GM18502 (cell line): ENCODE results near the gene COL1A2.

Experiments used
- ATAC-seq: cut with Tn5 transposase; IDR thresholded peaks from one replicate; pipeline ENCODE4 v1.9.1; 2021; ENCODE audit warnings: mild to moderate bottlenecking; ENCODE audit not compliant: unreplicated experiment, poor library complexity

The COL1A2 gene

DNA sequence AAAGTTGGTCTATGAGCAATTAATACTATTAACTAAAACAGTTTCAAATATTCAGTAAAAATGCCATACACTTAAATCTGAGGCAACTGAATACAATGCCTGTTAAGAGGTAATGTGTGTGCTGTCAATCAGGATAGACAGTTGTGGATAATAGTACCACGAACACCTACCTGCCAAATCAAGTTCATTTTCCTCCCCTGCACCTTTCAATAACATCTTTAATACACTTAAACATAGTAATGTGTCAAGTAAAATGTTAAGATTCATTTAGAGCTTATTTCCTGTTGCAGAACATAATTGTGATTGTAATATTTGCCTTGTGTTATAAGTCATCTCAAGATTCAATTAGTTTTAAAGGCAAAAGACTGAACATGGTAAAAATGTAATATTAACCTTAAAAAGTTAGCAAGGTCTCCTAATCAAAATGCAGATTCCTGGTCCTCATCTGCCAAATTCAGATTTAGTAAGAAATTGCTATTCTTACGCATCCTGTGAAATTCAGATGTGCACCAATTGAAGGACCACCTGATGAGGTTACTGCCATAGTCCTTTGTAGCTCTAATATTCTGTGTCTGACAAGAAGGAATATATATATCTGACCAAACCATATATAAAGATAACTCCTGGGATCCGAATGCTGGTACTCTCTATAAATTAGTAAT, 37.1 kb downstream of the COL1A2 start:
- no peak for ATAC-seq

DNA sequence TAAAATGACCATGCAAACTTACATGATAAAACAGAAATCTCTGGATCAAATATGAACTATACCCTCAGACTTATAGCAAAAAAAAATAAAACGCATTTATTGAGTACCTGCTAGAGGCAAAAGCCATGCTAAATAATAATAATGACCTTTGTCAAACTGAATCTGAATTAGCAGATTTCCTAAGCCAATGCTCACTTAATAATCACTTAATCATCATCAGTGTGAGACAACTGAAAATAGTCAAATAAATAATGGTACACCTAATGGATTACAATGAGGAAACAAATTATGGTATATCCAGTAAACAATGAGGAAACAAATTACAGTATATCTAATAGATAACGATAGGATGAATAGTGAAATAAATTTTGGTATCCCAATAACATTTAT, 37.6 kb downstream of the COL1A2 start:
- no peak for ATAC-seq

DNA sequence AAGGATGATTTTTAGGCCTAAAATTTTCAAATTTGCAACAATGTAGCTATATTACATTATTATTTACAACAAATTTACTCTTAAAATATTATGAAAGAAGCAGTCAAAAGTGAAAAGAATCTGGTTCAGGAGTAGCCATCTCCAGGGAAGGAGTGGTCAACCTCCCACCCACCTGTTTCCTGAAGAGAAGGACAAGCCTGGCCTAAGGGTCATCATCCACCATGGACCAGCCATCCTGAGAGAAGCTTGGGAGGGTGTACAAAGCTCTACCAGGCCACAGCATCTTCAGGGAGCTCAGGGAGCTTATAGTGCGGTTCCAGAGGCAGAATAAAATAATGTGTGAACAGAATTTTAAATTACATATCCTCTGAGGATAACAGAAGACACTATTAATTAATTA, 38.1 kb downstream of the COL1A2 start:
- ATAC-seq, result no peak

DNA sequence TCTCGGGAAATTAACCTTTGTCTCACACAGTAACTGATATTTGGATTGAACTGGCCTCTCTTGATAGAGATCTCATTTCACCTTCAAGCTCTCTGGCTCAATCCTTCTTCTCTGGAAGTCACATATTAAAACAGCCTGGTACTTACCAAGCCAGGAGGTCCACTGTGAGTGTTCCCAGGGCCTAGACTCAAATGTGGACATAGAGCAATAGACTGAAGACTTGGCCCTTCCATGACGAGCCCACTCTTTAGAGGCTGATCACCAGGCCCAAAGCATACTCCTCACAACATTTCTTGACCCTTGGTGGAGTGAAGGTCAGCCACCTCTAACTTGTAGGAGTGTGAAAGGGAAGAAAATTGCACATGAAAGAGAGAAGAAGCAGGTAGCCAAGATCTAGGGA, 38.5 kb downstream of the COL1A2 start:
- ATAC-seq, result no peak

DNA sequence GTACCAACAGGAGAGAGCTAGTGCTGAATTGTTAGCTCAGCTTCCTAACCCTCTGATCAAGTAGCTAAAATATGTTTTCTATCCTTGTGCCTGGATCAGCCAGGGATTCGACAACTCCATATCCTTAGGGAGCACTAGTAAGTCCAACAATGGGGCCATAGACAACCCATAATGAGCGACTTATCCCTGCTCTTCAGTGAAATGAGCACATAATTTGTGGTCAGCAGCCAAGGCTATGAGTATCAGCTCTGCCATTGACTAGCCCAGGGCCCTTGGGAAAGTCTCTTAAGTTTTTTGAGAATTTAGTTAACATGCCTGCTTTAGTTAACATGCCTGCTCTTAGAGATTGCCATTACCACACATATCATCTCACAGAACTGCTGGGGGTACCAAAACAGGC, 39.3 kb downstream of the COL1A2 start:
- ATAC-seq, result no peak

DNA sequence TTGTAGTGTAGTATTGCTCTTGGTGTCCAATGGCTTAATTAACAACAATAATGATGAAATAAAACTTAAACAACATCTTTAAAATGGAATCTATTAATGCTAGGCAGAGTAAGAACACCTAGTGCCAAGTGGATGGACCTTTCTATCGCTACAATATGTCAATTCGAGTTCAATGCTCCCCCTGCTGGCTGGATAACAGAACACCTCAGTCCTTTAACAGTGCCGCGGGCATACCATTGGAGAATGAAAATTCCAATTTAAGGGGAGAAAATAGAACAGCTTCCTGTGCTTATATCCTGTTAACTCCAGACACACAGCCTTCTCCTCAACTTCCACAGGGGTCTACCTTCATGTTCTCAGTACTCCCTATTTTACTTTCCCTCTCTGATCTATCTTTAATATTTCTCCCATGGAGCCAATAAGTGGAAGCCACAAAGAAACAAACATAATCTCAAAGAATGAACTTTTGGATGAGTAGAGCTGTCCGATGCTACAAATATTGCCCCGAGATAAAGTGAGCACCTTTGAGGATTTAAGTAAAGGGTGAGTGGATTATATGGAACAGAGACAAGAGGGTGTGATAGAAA, 41.4 kb downstream of the COL1A2 start:
- peak; percentile 92 for ATAC-seq

DNA sequence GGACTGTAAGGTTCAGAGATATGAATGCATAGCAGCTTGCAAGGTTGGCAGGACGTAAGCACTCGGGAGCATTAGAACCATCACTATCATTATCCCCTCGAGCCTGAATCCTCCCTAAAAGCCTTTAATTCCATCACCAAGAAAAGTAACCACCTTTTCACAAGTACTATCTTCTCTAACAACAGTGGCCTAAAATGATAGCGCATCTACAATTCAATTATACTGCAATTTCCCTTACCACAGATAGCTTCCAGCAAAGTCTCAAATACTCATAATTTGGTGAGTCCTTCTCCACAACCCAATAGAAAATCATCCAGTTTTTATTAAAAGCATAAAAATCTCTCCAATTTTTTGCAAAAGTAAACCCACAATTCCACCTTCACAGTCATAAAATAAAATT, 42.0 kb downstream of the COL1A2 start:
- ATAC-seq, result no peak

DNA sequence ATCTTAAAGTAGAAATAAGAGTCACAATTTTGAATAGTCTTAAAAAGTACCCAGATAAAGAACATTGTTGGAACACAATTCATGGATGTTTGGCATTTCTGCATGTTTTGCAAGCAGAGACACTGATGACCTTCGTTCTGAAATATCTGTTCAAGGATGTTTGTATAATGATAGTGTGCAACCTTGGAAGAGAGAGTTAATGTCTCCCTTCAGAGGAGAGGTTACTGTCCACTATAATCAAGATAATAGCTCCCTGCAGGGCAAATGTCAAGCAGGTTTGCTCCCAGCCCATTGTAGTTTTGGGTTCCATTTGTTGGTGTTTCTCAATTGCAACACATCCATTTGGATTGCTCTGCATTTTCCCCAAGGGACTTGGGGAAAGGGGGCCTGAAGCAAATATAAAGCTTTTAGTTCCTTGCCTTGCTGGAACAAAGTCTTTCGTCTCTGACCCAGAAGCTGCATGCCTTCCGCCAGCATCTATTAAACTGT, 45.2 kb downstream of the COL1A2 start:
- no peak for ATAC-seq

DNA sequence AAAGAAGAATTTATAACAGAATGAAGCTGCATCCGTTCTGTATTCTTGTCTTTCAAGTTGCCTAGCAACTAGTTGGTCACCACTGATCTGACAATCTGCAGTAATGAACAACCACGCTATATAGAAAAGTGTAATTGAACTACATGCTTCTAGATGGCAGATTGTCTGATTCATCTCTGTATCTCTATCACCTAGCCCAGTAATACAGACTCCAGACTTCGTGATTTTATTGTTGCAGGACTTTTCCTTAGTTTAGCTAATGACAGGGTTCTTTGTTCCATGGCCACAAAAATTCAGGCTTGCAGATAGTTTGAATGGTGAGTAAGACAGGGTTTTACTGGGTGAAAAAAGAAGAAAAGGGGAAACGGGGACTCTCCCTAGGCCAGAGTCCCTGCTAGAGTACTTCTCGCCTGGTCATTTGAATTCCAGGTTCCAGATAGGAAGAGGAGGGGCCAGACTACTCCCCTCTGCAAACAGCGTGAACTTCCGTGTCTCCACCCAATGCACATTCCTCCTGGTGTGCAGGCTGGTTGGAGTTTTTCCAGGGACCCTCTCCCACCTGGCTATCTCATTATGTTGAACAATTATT, 45.9 kb downstream of the COL1A2 start:
- no peak for ATAC-seq

- no peak for ATAC-seq
Measured at GRCh38 chr7:94441138-94441537, 46.4 kb downstream of the COL1A2 start.

DNA sequence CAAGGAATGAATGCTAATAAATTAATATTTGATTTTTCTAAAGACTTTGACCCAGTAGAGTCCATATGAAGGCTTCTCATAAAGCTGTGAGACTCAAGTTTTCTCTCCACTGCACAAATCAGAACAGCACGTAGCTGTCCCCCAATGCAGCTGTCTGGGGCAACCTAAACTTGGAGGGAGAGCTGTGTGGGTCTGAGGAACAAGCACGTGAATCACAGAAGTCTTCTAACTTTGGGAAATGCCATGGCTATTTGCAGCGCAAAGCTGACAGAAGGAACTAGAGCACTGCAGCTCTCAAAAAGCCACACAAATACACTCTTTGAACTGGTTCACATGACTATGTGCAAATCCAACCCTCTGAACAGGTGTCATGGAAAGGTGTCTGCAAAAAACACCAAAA, 47.9 kb downstream of the COL1A2 start:
- no peak for ATAC-seq

DNA sequence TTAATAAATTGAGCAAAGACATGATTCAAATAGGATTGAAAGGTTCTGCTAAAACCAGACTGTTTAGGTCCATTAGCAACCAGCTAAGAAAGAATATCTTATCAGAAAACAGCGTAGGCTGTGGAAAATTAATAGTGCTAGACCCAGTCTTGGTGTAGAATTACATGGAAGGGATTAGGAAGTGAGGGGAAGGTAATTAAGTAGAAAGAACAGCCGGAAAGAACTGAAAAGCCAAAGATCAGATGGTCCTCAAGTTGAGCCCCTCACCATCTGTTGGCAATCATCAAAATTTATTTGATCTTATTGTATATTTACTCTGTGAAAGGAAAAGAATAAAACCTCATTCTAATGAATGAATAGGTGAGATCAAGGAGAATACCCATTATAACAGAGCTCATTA, 50.1 kb downstream of the COL1A2 start:
- ATAC-seq, result no peak

- ATAC-seq, result no peak
Measured at GRCh38 chr7:94445696-94446194, 51.0 kb downstream of the COL1A2 start.

DNA sequence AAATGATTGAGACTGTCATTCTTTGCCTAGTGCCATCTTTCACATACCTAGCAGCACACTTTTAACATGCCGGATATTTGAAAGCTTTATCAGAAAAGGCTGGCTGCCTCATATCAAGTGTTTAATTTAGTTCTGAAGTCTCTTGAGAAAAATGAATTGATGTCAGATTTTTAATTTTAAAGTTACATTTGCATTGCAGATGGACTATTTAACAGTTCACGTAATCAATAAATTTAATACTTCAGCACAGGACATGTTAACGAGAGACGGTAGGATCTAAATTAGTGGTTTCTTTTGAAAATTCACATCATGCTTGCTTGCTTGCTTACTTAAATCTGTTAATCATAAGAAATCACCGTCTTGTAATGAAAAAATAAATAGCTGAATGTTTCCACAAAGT, 51.6 kb downstream of the COL1A2 start:
- no peak for ATAC-seq

- ATAC-seq, result peak; percentile 77
Measured at GRCh38 chr7:94449151-94449725, 54.5 kb downstream of the COL1A2 start.

- ATAC-seq, result no peak
Measured at GRCh38 chr7:94450044-94450697, 55.5 kb downstream of the COL1A2 start.

DNA sequence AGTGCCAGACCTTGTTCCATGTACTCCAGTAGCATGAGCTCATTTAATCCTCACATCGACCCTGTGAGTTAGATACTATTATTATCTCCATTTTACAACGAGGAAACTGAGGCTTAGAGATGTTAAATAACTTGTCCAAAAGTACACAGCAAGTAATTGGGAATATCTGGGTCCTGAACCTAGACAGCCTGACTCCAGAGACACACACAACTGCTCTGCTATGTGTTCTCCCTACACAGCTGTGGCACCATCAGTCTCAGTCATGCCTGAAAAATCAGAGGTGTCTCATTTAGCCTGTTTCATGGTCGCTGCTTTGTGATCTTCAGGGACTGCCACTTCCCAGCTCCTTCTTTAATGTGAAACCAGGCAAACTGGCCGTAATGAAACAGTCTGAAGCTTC, 56.5 kb downstream of the COL1A2 start:
- ATAC-seq, result no peak

DNA sequence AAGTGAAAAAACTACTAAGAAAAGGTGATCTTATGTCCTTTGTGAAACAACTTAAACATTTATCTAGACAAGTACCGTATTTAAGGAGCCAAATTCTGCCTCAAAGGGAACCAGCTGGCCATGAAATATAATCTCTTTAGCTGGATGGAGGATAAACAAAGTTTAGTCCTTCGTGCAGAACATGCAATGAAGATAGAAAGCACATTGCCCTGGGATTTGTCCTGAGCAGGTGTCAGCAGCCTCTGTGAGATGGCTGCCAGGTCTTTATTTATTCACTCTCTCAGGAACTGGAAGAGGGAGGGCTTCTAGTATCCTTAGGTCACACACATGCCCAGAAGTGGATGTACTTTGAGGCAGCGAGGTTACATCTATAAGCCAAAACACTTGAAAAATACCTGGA, 57.5 kb downstream of the COL1A2 start:
- no peak for ATAC-seq

DNA sequence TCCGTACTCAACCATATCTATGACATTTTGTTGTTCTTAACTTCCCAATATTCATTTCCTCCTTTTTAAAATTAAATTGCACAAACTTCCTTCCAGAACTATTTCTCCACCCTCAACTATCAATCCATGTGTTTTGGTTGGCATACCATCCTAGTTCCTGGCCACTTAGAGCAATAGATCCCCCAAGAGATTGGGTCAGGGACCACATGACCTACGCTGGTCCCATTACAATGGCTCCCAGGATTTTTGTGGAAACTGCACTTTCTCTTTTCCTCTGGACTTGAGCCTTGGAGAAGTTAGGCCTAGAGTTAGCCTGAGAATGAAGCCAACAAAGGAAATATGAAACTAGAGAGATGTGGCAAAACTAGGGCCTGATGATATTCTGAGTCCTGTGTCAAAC, 59.2 kb downstream of the COL1A2 start:
- ATAC-seq, result no peak

- ATAC-seq, result no peak
Measured at GRCh38 chr7:94458041-94458440, 63.3 kb downstream of the COL1A2 start.

DNA sequence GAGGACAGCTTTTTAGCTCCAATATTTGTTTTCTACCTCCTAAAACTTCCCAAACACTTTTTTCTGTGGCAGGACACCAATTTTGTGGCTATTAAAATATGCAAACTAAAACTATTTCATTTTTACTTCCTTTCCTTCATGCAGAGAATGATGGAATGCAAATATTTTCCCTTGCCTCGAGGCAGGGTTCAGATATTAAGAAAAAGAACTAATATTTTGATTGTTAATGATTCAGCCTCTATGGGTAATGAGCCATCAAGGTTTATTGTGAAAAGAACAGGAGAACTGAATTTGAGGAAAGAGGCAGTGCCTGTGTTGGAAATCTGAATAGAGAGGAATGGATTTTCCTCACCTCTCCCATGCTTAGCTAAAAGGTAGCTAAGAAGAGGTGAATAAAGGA, 71.8 kb downstream of the COL1A2 start:
- ATAC-seq, result no peak
